Measurements from ENCODE around the gene ZNF592.

GRCh38 chr15:84812842-84813241 is 64.5 kb downstream of the ZNF592 start:
- TF ChIP-seq TCF4 (CRISPR knock-in tag; IDR thresholded peaks at IDR 0.05; ENCODE audit: borderline replicate concordance) (no peak), ZNF70 (CRISPR knock-in tag; IDR thresholded peaks at IDR 0.05) (no peak), ZNF8 (CRISPR knock-in tag; IDR thresholded peaks at IDR 0.05) (no peak), ARNTL (CRISPR knock-in tag; IDR thresholded peaks at IDR 0.05; ENCODE audit: borderline replicate concordance, low read depth) (no peak), ESRRG (CRISPR knock-in tag; IDR thresholded peaks at IDR 0.05) (no peak), GLIS3 (CRISPR knock-in tag; IDR thresholded peaks at IDR 0.05) (no peak), BACH2 (CRISPR knock-in tag; IDR thresholded peaks at IDR 0.05; ENCODE audit: borderline replicate concordance) (no peak), OSR1 (CRISPR knock-in tag; IDR thresholded peaks at IDR 0.05) (no peak), CREB5 (CRISPR knock-in tag; IDR thresholded peaks at IDR 0.05; ENCODE audit: low read depth) (no peak), PATZ1 (CRISPR knock-in tag; IDR thresholded peaks at IDR 0.05; ENCODE audit: borderline replicate concordance) (no peak), TOX (CRISPR knock-in tag; IDR thresholded peaks at IDR 0.05; ENCODE audit: borderline replicate concordance) (no peak)
- TF ChIP-seq, protein P1, sequence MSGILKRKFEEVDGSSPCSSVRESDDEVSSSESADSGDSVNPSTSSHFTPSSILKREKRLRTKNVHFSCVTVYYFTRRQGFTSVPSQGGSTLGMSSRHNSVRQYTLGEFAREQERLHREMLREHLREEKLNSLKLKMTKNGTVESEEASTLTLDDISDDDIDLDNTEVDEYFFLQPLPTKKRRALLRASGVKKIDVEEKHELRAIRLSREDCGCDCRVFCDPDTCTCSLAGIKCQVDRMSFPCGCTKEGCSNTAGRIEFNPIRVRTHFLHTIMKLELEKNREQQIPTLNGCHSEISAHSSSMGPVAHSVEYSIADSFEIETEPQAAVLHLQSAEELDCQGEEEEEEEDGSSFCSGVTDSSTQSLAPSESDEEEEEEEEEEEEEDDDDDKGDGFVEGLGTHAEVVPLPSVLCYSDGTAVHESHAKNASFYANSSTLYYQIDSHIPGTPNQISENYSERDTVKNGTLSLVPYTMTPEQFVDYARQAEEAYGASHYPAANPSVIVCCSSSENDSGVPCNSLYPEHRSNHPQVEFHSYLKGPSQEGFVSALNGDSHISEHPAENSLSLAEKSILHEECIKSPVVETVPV (CRISPR knock-in tag; IDR thresholded peaks at IDR 0.05): no peak
